Activated CD8-positive, alpha-beta T cell treated with anti-CD3 and anti-CD28 coated beads for 36 hours (primary cell): ENCODE measurements around the gene PDGFRA. TPM values are rescaled to one million over a fixed set of nuclear protein-coding genes. Genes with fewer than 3 reads are reported as not detected.

Experiments used
- ATAC-seq: fragments of 200-7000 bp; cut with Tn5 transposase; one replicate; pipeline ENCODE4 v1.10.0; 2021; ENCODE audit warnings: mild to moderate bottlenecking, moderate library complexity
- CTCF ChIA-PET: fragments of 350-600 bp; sonication (Branson Sonifier 250); formaldehyde crosslinking; loops from one replicate; lab custom pipeline; 2021; ENCODE audit warnings: antibody characterized with exemption; lab: Charles Lee
- POLR2A ChIA-PET: fragments of 350-600 bp; sonication (Branson Sonifier 250); formaldehyde crosslinking; loops from one replicate; lab custom pipeline; 2021; ENCODE audit warnings: antibody characterized with exemption; lab: Charles Lee
- DNase-seq: peaks from one replicate; pipeline ENCODE4 v3.0.0-alpha.2; 2020
- H3K27ac Mint-ChIP-seq: one replicate; pipeline ENCODE4 v1.8.0; 2021; ENCODE audit warnings: mild to moderate bottlenecking, mixed read lengths
- H3K27me3 Mint-ChIP-seq: one replicate; pipeline ENCODE4 v1.8.0; 2021; ENCODE audit warnings: mixed read lengths
- H3K36me3 Mint-ChIP-seq: one replicate; pipeline ENCODE4 v1.8.0; 2021; ENCODE audit warnings: low read depth, mixed read lengths
- H3K4me1 Mint-ChIP-seq: one replicate; pipeline ENCODE4 v1.8.0; 2021; ENCODE audit warnings: low read depth, mixed read lengths
- H3K4me3 Mint-ChIP-seq: one replicate; pipeline ENCODE4 v1.8.0; 2021; ENCODE audit warnings: mild to moderate bottlenecking, moderate library complexity, mixed read lengths
- H3K9me3 Mint-ChIP-seq: one replicate; pipeline ENCODE4 v1.8.0; 2021; ENCODE audit warnings: mixed read lengths
- intact Hi-C: fragments of 100-400 bp; cut with micrococcal nuclease; formaldehyde crosslinking; loops from one replicate; pipeline ENCODE4 v1.10.0; 2022
- total RNA-seq, 2 experiments: library from RNA; stranded (reverse); gene quantifications; one replicate each; pipeline ENCODE4 v1.2.3, GENCODE V29; 2021
- TF ChIP-seq, protein P1 (sequence below): fragments of 200-600 bp; IDR thresholded peaks from one replicate; pipeline ENCODE4 v1.8.0; 2022; ENCODE audit warnings: antibody characterized with exemption, mild to moderate bottlenecking

Gene PDGFRA
- total RNA-seq, 2 experiments from 2014 or later = not detected

GRCh38 chr4:54277691-54278090, 48.6 kb downstream of the PDGFRA start:
- DNase-seq = no peak
- intact Hi-C loops = no loop called here
- ATAC-seq = peak; percentile 24
- Mint-ChIP-seq H3K27ac (no peak overlapping the region), H3K9me3 (peaks cover 3% of the 10 kb centered on the region), H3K4me3 (no peak overlapping the region), H3K27me3 (peaks cover 17% of the 10 kb centered on the region), H3K36me3 (no peaks in the 10 kb centered on the region), H3K4me1 (no peaks in the 10 kb centered on the region)
- POLR2A ChIA-PET = interaction anchor here (1.1 kb wide), 1 partner anchor 8 kb away, joined by 3 read pairs; no protein-coding TSS in a partner anchor
- TF ChIP-seq, protein P1, sequence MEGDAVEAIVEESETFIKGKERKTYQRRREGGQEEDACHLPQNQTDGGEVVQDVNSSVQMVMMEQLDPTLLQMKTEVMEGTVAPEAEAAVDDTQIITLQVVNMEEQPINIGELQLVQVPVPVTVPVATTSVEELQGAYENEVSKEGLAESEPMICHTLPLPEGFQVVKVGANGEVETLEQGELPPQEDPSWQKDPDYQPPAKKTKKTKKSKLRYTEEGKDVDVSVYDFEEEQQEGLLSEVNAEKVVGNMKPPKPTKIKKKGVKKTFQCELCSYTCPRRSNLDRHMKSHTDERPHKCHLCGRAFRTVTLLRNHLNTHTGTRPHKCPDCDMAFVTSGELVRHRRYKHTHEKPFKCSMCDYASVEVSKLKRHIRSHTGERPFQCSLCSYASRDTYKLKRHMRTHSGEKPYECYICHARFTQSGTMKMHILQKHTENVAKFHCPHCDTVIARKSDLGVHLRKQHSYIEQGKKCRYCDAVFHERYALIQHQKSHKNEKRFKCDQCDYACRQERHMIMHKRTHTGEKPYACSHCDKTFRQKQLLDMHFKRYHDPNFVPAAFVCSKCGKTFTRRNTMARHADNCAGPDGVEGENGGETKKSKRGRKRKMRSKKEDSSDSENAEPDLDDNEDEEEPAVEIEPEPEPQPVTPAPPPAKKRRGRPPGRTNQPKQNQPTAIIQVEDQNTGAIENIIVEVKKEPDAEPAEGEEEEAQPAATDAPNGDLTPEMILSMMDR = no peak
- CTCF ChIA-PET = interaction anchor here (0.8 to 2.8 kb wide), 5 partner anchors 11 to 43 kb away, joined by 3 to 11 read pairs (median 3); no protein-coding TSS in a partner anchor

GRCh38 chr4:54278216-54278615, 49.1 kb downstream of the PDGFRA start:
- TF ChIP-seq, protein P1 = no peak
- DNase-seq (no peak), ATAC-seq (no peak)
- ChIA-PET CTCF (interaction anchor here (1.2 to 2.8 kb wide), 4 partner anchors 11 to 43 kb away, joined by 3 to 11 read pairs (median 3); no protein-coding TSS in a partner anchor), POLR2A (no interaction called here)
- H3K4me3 Mint-ChIP-seq = no peak overlapping the region
- H3K27me3 Mint-ChIP-seq = peaks cover 17% of the 10 kb centered on the region
- H3K4me1 Mint-ChIP-seq = no peaks in the 10 kb centered on the region
- no peak overlapping the region for H3K27ac Mint-ChIP-seq
- no peaks in the 10 kb centered on the region for H3K36me3 Mint-ChIP-seq
- intact Hi-C loops = no loop called here
- H3K9me3 Mint-ChIP-seq = peaks cover 3% of the 10 kb centered on the region

DNA sequence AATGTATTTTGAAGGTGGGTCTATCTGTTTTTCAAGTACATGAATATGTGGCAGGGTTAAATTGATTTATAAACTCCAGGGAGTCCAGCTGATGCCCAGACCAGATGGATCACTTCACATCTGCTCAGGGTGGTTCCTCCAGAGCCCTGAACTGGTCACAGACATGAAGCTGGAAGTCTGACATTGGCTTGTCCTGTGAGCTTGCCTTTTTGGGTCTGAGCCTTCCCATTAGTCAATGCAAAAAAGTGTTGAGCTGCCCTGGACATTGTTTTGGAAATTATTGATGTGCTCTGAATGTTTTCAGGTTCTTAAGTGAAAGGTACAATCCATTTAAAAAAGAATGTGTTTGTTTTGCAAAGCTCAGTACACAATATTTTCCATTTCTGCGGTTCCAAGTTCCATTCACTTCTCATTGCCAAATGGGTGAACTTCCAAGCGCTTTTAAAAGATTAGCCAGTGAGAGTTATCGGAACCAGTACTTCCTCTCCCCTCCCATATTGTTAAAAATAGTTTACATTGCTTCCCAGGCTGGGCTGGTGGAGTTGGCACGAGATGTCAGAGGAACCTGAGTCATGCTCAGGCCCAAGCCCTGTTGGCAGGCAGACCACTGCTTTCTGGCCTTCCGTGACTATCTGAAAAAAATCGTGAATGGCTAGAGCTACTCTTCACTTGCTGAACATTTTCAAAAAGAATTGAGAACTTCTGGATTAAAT, 52.1 kb downstream of the PDGFRA start:
- ChIA-PET POLR2A (no interaction called here), CTCF (no interaction called here)
- H3K36me3 Mint-ChIP-seq = no peaks in the 10 kb centered on the region
- intact Hi-C loops = no loop called here
- H3K4me1 Mint-ChIP-seq = no peaks in the 10 kb centered on the region
- no peak overlapping the region for H3K27ac Mint-ChIP-seq
- DNase-seq (no peak), ATAC-seq (no peak)
- TF ChIP-seq, protein P1 = no peak
- H3K27me3 Mint-ChIP-seq = peaks cover 6% of the 10 kb centered on the region
- H3K4me3 Mint-ChIP-seq = no peak overlapping the region
- peaks cover 6% of the 10 kb centered on the region for H3K9me3 Mint-ChIP-seq

DNA sequence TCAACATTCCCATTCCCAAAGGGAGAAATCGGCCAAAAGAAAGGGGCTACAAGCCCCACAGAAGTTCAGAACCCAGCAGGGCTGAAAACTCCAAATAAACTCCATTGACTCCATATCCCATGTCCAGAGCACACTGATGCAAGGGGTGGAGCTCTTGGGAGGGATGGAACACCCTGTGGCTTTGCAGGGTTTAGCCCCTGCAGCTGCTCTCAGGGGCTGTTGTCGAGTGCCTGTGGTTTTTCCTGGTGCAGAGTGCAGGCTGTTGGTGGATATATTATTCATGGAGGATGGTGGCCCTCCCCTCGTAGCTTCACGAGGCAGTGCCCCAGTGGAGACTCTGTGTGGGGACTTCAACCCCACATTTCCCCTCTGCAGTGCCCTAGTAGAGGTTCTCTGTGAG, 53.7 kb downstream of the PDGFRA start:
- POLR2A ChIA-PET = no interaction called here
- Mint-ChIP-seq H3K36me3 (no peaks in the 10 kb centered on the region), H3K27ac (no peak overlapping the region), H3K9me3 (peaks cover 6% of the 10 kb centered on the region), H3K4me1 (no peaks in the 10 kb centered on the region), H3K4me3 (no peak overlapping the region), H3K27me3 (peaks cover 1% of the 10 kb centered on the region)
- intact Hi-C loops = no loop called here
- TF ChIP-seq, protein P1 = no peak
- CTCF ChIA-PET = no interaction called here
- ATAC-seq (no peak), DNase-seq (no peak)

- TF ChIP-seq, protein P1 = no peak
- no peaks in the 10 kb centered on the region for H3K36me3 Mint-ChIP-seq
- no peak for ATAC-seq
- no peaks in the 10 kb centered on the region for H3K4me1 Mint-ChIP-seq
- H3K27me3 Mint-ChIP-seq = peaks cover 13% of the 10 kb centered on the region
- H3K9me3 Mint-ChIP-seq = no peaks in the 10 kb centered on the region
- no peak overlapping the region for H3K27ac Mint-ChIP-seq
- CTCF ChIA-PET = interaction anchor here (1.2 kb wide), 1 partner anchor 12 kb away, joined by 3 read pairs; no protein-coding TSS in a partner anchor
- POLR2A ChIA-PET = no interaction called here
- intact Hi-C loops = no loop called here
- no peak overlapping the region for H3K4me3 Mint-ChIP-seq
- no peak for DNase-seq
These were observed 60.2 kb downstream of the PDGFRA start for GRCh38 chr4:54289316-54289715.
